Ovary (tissue), 3 donors: Measurements from ENCODE around the gene MMAB.

ENCODE experiments used
- POLR2A ChIP-seq: fragments of 450-650 bp; IDR thresholded peaks from one replicate; pipeline ENCODE4 v1.6.1; 2017; ENCODE audit warnings: antibody characterized with exemption, mild to moderate bottlenecking, moderate library complexity
- TF ChIP-seq, protein P1 (sequence below), 3 donors: fragments of 450-650 bp in 2 of 3; fragments of 200-600 bp in 1 of 3; IDR thresholded peaks; one replicate each; pipeline versions ENCODE4 v1.5.1 to v1.8.0; 2016 to 2022; ENCODE audit warnings: antibody characterized with exemption in 3 of 3, mild to moderate bottlenecking in 1 of 3
- donor health status: DM: no; HTN: no; CAD: no.

DNA sequence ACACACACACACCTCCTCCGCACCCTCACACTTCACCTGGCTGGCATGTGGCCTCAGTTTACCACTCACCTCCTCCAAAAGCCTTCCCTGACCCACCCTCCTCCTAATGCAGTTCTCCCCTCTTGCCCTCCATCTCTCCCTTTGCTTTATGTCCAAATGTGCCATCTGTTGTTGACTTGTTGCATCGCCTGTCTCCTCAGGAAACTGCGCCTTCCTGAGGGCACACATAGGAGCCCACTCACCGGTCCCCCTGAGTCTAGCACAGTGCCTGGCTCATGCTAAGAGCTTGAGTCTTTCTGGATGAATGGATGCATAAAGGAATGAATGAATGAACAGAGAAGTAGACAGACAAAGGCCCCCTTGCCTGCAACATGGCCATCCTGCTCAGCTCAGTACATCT is 34.3 kb upstream of the MMAB start:
- TF ChIP-seq POLR2A, result no peak
- TF ChIP-seq, protein P1, sequence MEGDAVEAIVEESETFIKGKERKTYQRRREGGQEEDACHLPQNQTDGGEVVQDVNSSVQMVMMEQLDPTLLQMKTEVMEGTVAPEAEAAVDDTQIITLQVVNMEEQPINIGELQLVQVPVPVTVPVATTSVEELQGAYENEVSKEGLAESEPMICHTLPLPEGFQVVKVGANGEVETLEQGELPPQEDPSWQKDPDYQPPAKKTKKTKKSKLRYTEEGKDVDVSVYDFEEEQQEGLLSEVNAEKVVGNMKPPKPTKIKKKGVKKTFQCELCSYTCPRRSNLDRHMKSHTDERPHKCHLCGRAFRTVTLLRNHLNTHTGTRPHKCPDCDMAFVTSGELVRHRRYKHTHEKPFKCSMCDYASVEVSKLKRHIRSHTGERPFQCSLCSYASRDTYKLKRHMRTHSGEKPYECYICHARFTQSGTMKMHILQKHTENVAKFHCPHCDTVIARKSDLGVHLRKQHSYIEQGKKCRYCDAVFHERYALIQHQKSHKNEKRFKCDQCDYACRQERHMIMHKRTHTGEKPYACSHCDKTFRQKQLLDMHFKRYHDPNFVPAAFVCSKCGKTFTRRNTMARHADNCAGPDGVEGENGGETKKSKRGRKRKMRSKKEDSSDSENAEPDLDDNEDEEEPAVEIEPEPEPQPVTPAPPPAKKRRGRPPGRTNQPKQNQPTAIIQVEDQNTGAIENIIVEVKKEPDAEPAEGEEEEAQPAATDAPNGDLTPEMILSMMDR (IDR thresholded peaks at IDR 0.05), result no peak
